Mammary epithelial cell (primary cell): Measurements from ENCODE around the gene CCDC85C.

Experiments used
- CTCF ChIP-seq, 2 donors: IDR thresholded peaks in 1 of 2; conservative IDR thresholded peaks in 1 of 2; 2 replicates each; pipeline ENCODE4 v1.5.1; 2011 to 2012; ENCODE audit warnings: inconsistent platforms in 2 of 2, low read length in 2 of 2, mild to moderate bottlenecking in 2 of 2, control low read depth in 1 of 2, low read depth in 1 of 2; ENCODE audit not compliant: insufficient read depth in 1 of 2; ENCODE audit errors: extremely low read depth in 1 of 2
- EZH2 ChIP-seq: IDR thresholded peaks from 2 replicates; pipeline ENCODE4 v1.6.1; 2012; ENCODE audit warnings: low read length, inconsistent platforms, borderline replicate concordance

GRCh38 chr14:99521176-99522024, 82.6 kb downstream of the CCDC85C start:
- TF ChIP-seq CTCF (conservative IDR thresholded peaks at IDR 0.05 in 1 of 2, IDR thresholded peaks at IDR 0.05 in 1 of 2; ENCODE audit: extremely low read depth in 1 of 2, insufficient read depth in 1 of 2, low read depth in 1 of 2, low read length in 2 of 2) (no peak), EZH2 (no peak)
